ENCODE measurements around the gene FGF18.

Gene FGF18

GRCh38 chr5:171496456-171496855 lies 77.0 kb downstream of the FGF18 start:
- TF ChIP-seq CTCF (IDR thresholded peaks at IDR 0.05): no peak

- TF ChIP-seq CTCF (IDR thresholded peaks at IDR 0.05): no peak
Measured at GRCh38 chr5:171498166-171498565, 78.7 kb downstream of the FGF18 start.

GRCh38 chr5:171499611-171500010 lies 80.2 kb downstream of the FGF18 start:
- TF ChIP-seq CTCF (IDR thresholded peaks at IDR 0.05): no peak

GRCh38 chr5:171505473-171506043 lies 86.1 kb downstream of the FGF18 start:
- no peak for TF ChIP-seq CTCF (IDR thresholded peaks at IDR 0.05)

GRCh38 chr5:171506951-171507350 lies 87.5 kb downstream of the FGF18 start:
- no peak for TF ChIP-seq CTCF (IDR thresholded peaks at IDR 0.05)

Data from LNCAP (cell line).